Measurements from ENCODE around the gene TAS2R1.
"Not testable (repeated sequence)": the region's sequence is repeated elsewhere in the genome, so short reads cannot be mapped to it uniquely, and the experiment has no call there.

TAS2R1 gene

DNA sequence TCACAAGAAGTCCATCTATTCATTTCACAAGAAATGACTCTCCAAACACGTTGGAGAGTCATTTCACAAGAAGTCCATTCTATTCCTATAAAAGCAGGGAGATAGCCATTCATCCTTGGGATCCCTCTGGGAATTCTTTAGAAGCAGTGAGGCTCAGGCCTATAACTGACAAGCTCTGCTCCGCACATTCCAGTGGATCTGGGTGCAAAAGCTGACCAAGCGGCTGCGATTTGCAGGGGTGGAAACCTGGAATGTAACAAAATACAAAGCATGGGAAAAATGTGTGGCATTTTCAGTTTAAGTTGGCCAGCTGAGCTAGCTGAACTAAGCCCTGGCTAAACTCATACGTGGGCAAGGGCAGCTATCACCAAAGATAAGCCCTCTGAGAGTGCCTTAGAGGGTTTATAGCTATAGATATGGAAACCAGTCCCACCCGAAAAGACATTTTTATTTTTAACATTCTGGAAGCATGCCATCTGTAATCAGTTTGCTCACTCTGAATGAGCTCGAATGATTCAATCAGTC lies 8.7 kb downstream of the TAS2R1 start:
- DNase-seq, result no peak

DNA sequence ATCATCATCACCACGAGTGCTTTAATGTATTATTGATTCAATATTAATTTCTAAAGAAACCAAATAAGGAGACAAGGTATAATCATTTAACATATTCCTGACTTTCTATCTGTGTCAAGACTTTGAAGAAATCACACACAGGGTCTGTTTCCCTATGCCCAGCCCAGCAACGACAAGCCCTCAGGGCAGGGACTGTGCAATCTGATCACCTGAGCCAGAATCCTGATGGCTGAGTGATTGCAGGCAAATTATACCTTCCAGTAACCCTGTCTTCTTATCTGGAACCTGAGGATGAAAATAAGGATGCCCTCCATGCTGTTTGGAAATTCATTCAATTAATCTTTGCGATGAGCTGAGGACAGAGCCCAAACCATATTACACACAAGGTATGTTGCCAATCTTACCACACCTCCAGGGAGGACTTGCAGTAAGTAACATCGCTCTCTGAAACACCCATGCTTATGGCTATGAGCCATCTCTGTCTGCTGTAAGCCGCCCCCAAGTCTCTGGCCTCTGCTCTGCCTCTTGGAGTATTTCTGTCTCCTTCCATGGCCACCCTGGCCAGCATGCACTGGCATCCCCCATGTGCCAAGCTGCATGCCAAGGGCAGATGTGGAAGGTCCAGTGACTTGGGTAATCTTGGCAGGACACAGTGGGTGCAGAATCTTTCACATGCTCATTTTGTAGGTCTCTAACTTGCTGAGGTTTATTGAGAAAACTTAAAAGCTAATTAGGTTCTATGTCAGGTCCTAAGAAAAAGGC lies 10.6 kb downstream of the TAS2R1 start:
- DNase-seq, result no peak

GRCh38 chr5:9617739-9618504 lies 12.2 kb downstream of the TAS2R1 start:
- DNase-seq, result no peak

GRCh38 chr5:9617221-9617620 lies 12.9 kb downstream of the TAS2R1 start:
- DNase-seq, result no peak

- no peak for DNase-seq
Observed at GRCh38 chr5:9615331-9615730, 14.8 kb downstream of the TAS2R1 start.

DNA sequence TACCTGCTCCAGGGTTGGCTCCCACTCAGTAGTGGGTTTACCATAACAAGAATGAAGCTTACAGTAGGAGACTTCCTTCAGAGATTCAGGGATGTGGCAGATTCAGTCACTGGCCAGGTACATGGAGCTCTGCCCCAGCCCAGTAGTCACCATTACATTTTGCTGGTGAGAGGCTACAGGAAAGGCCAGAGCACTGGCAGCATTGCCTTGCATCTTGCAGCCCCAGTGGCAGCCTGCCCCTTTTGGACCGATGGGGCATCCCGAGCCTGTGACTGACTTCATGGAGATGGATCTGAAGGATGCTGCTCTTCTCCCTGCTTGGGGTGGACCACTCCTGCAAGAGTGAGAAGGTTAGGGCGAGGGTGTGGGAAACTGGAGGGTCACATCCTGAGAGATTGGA lies 16.8 kb downstream of the TAS2R1 start:
- DNase-seq, result no peak

DNA sequence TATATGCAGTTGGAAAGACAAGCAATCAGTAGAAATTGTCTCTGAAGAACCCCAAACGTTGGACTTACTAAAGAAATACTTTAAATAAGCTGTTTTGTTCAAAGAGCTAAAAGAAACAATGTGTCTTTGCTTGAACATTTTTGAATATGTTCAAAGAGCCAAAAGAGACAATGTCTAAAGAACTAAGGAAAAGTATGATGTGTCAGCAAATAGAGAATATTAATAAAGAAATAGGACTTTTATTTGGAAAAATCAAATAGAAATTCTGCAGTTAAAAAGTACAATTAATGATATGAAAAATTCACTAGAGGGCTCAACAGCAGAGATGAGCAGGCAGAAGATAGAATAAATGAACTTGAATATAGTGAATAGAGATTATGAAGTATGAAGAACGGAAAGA lies 19.2 kb downstream of the TAS2R1 start:
- DNase-seq, result no peak

- no peak for DNase-seq
Observed at GRCh38 chr5:9610364-9610763, 19.8 kb downstream of the TAS2R1 start.

GRCh38 chr5:9608093-9608492 lies 22.1 kb downstream of the TAS2R1 start:
- no peak for DNase-seq

- DNase-seq, result no peak
Observed at GRCh38 chr5:9605041-9605838, 24.9 kb downstream of the TAS2R1 start.

GRCh38 chr5:9604416-9604815 lies 25.7 kb downstream of the TAS2R1 start:
- DNase-seq, result no peak

DNA sequence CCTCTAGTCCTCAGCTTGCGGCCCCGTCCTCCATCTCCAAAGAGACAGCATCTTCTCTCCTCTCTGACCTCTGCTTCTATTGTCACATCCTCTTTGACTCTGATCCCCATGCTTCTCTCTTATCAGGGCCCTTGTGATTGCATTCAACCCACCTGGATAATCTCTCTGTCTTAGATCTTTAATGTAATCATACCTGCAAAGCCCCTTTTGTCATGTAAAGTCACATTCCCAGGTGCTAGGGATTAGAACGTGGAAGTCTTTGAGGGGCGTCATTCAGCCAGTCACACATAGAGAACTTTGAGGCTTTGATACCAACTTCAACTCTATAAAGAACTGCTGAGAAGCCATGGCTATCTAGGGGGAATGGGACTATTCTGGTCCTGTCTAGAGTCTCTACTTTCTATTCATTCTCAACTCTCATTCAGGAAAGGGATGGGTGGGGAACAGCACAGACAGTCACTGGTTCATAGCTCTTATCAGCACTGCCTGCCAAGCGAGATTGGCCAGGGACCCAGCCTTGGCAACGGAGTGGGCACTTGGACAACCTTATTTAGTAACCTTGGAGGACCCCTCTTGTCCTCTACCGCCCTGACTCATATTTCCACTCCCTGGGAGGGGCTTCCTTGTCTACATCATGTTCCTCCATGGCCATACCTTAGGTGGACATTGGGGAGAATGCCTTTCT lies 29.0 kb downstream of the TAS2R1 start:
- no peak for DNase-seq

GRCh38 chr5:9599391-9599790 lies 30.8 kb downstream of the TAS2R1 start:
- no peak for DNase-seq

GRCh38 chr5:9598329-9598728 lies 31.8 kb downstream of the TAS2R1 start:
- not testable (repeated sequence) for DNase-seq

GRCh38 chr5:9597322-9597721 lies 32.8 kb downstream of the TAS2R1 start:
- not testable (repeated sequence) for DNase-seq

GRCh38 chr5:9596824-9597223 lies 33.3 kb downstream of the TAS2R1 start:
- DNase-seq, result no peak

- DNase-seq, result no peak
Observed at GRCh38 chr5:9596171-9596780, 33.9 kb downstream of the TAS2R1 start.

GRCh38 chr5:9594913-9595312 lies 35.2 kb downstream of the TAS2R1 start:
- no peak for DNase-seq

DNA sequence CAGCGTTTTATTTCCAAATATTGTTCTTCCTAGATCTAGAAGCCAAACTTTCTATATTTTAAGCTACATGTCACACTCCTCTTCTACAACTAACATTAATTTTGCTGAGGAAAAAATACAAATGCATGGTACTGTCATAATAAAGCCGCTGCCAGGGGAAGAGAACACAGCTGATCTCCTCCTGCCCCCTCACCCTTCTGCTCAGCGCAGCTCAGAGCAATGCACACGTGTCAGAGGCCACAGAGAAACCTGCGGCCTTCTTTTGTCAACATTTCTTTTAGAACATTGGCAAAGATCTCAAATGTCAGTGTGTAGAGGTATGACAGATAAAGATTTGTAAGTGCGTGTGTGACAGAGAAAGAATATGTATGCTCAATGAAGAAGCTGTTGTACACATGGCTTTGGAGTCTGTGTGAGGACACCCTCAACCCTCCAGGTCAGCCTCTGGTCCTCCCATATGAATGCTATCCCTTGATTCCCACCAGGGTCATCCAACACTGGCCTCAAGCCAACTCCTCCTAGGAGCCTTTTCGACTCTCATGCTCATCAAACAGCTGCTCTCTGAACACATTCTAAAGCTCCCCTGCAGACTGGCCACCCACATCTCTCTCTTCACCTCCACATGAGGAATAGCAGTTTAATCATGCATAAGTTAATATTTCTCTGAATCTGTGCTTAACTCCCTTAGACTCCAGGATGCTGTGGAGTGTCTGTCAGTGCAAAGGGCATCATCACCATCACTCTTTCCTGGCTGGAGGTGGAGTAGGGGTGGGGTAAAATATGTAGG lies 40.9 kb downstream of the TAS2R1 start:
- no peak for DNase-seq

GRCh38 chr5:9588254-9588653 lies 41.9 kb downstream of the TAS2R1 start:
- no peak for DNase-seq

DNA sequence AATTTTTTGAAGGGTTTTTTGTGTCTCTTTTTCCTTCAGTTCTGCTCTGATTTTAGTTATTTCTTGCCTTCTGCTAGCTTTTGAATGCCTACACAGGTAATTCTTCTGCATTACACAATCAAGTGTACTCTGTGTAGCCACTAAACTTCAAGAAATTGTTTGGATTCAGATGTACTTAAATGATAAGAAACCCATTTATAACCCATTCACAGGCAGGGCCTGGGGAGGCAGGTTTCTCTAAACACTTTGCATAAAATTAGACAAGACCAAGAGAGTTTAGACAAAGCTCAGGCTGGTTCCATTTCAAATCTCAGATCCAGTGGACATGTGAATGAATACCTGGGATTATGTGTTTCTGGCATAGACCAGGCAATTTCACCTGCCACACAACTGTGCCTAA lies 43.0 kb downstream of the TAS2R1 start:
- DNase-seq, result no peak
